ACHN (cell line): Measurements from ENCODE around the gene ATG7.

Experiments
- DNase-seq: peaks from one replicate; pipeline ENCODE4 v3.0.0-alpha.2; 2015
- in situ Hi-C: cut with HindIII; loops from 2 replicates; pipeline ENCODE4 v1.10.0; 2017; ENCODE audit warnings: low sequenced_read_pairs, low pct_ligation_motif_present, low pct_unique_long_range_greater_than_20kb

Gene ATG7

GRCh38 chr3:11288786-11289637 lies 16.8 kb downstream of the ATG7 start:
- in situ Hi-C loops: no loop called here
- DNase-seq: peak; percentile 76

GRCh38 chr3:11289864-11290263 lies 17.7 kb downstream of the ATG7 start:
- no peak for DNase-seq
- in situ Hi-C loops: no loop called here

- DNase-seq: no peak
- in situ Hi-C loops: no loop called here
Observed at GRCh38 chr3:11290743-11291680, 18.8 kb downstream of the ATG7 start.

- in situ Hi-C loops: no loop called here
- DNase-seq: no peak
Observed at GRCh38 chr3:11291808-11292207, 19.6 kb downstream of the ATG7 start.

GRCh38 chr3:11297126-11297525 lies 24.9 kb downstream of the ATG7 start:
- in situ Hi-C loops: no loop called here

GRCh38 chr3:11300970-11301369 lies 28.8 kb downstream of the ATG7 start:
- DNase-seq: no peak
- in situ Hi-C loops: no loop called here

More at GRCh38 chr3:11297126-11297525, 24.9 kb downstream of the ATG7 start:
- no peak for DNase-seq

GRCh38 chr3:11302444-11302843 lies 30.2 kb downstream of the ATG7 start:
- in situ Hi-C loops: no loop called here
- no peak for DNase-seq

GRCh38 chr3:11304175-11304574 lies 32.0 kb downstream of the ATG7 start:
- in situ Hi-C loops: no loop called here

GRCh38 chr3:11305509-11305908 lies 33.3 kb downstream of the ATG7 start:
- in situ Hi-C loops: no loop called here
- no peak for DNase-seq

More at GRCh38 chr3:11304175-11304574, 32.0 kb downstream of the ATG7 start:
- no peak for DNase-seq

GRCh38 chr3:11306817-11307589 lies 34.8 kb downstream of the ATG7 start:
- in situ Hi-C loops: no loop called here
- DNase-seq: no peak

GRCh38 chr3:11307830-11308432 lies 35.7 kb downstream of the ATG7 start:
- in situ Hi-C loops: no loop called here
- no peak for DNase-seq

- DNase-seq: no peak
- in situ Hi-C loops: no loop called here
Observed at GRCh38 chr3:11310258-11310657, 38.1 kb downstream of the ATG7 start.

GRCh38 chr3:11312166-11312565 lies 40.0 kb downstream of the ATG7 start:
- DNase-seq: no peak
- in situ Hi-C loops: no loop called here

- DNase-seq: no peak
- in situ Hi-C loops: no loop called here
Observed at GRCh38 chr3:11317300-11317699, 45.1 kb downstream of the ATG7 start.

- no peak for DNase-seq
- in situ Hi-C loops: no loop called here
Observed at GRCh38 chr3:11322931-11323330, 50.7 kb downstream of the ATG7 start.

GRCh38 chr3:11323813-11324212 lies 51.6 kb downstream of the ATG7 start:
- in situ Hi-C loops: no loop called here
- no peak for DNase-seq

- no peak for DNase-seq
- in situ Hi-C loops: no loop called here
Observed at GRCh38 chr3:11327619-11328018, 55.4 kb downstream of the ATG7 start.

GRCh38 chr3:11328196-11328945 lies 56.2 kb downstream of the ATG7 start:
- DNase-seq: no peak
- in situ Hi-C loops: no loop called here
